ENCODE results near the gene GRIPAP1.

GRCh38 chrX:48983896-48984295 lies 18.2 kb downstream of the GRIPAP1 start:
- TF ChIP-seq CTCF (IDR thresholded peaks at IDR 0.05; ENCODE audit: insufficient read depth, low read length) (no peak), POLR2AphosphoS5 (IDR thresholded peaks at IDR 0.05; ENCODE audit: low read depth) (no peak), REST (IDR thresholded peaks at IDR 0.05; ENCODE audit: insufficient replicate concordance, low read depth) (no peak)
